ENCODE measurements around the gene APBB1IP.

Gene APBB1IP

GRCh38 chr10:26513101-26513500 is 75.0 kb downstream of the APBB1IP start:
- no peak for DNase-seq

- no peak for DNase-seq
Measured at GRCh38 chr10:26516540-26517101, 78.5 kb downstream of the APBB1IP start.

GRCh38 chr10:26517141-26517867 is 79.2 kb downstream of the APBB1IP start:
- no peak for DNase-seq

- no peak for DNase-seq
Measured at GRCh38 chr10:26519803-26520202, 81.7 kb downstream of the APBB1IP start.

- DNase-seq: no peak
Measured at GRCh38 chr10:26520575-26520974, 82.4 kb downstream of the APBB1IP start.

GRCh38 chr10:26524161-26524896 is 86.2 kb downstream of the APBB1IP start:
- no peak for DNase-seq

DNA sequence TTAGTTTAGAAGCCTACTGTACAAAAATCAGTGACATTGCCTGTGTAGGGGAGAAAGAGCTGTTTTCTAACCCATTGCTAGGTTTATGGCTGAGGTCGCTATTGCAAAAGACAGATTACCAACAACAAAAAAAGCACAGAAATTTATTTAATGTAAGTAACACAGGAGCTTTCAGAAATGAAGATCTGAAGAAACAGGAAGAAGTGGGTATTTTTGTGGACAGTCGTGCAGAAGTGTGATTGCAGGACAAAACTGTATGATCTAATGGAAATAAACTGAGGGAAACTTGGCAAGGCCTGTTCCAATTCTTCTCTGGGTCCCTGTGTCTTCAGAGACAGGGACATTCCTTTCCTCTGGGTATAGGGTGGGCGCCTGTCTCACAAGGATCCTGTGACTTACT is 87.4 kb downstream of the APBB1IP start:
- DNase-seq: no peak

DNA sequence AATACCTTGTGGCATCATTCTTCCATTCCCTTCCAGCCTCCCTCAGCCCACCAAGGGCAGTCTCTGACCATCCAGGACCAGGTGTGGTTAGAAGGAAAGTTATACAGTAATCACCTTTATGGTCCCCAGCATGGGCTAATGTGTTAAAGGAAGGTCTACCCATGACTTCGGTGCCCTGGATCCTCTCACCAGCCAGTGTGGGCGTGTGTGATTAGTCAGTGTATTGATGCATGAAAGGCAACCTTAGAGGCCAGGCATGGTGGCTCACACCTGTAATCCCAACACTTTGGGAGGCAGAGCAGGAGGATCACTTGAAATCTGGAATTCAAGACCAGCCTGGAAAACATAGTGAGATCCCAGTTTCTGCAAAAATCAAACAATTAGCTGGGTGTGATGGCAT is 88.9 kb downstream of the APBB1IP start:
- DNase-seq: no peak

DNA sequence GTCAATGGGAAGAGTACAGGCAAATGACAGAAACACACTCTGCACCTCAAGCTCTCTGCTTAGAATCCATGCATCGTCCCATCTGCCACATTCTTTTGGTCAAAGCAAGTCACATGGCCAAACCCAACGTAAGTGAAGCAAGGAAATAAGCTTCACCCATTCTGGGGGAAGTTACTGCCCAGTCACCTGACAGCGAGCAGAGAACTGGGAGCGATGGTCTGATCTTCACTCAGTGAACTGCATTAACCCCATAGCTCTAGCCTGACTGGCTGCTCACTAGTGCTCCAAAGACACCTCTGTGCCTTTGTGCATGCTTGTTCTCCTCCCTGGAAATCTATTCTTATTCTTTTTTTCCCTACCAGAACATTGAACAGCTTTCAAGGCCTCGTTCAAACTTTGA is 89.9 kb downstream of the APBB1IP start:
- DNase-seq: no peak

- DNase-seq: no peak
Measured at GRCh38 chr10:26528715-26529393, 90.7 kb downstream of the APBB1IP start.

DNA sequence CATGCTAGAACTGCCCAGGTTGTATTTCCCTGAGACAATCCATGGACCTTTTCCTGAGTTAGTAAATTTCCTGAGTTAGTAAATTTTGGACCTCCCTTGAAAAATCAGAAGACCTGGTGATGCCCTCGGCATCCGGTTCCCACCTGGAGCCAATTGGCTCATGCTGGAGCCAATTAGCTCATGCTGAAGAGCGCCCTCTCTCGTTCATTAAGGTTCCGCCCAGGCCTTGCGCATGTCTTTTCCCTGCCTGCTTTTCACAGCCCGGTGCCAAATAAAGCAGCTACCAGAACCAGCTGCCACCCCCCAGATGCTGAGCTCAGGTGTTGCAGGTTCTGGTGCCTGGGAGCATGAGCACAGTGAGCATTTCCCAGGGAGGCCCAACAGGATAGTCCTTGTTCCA is 96.2 kb downstream of the APBB1IP start:
- DNase-seq: no peak

DNA sequence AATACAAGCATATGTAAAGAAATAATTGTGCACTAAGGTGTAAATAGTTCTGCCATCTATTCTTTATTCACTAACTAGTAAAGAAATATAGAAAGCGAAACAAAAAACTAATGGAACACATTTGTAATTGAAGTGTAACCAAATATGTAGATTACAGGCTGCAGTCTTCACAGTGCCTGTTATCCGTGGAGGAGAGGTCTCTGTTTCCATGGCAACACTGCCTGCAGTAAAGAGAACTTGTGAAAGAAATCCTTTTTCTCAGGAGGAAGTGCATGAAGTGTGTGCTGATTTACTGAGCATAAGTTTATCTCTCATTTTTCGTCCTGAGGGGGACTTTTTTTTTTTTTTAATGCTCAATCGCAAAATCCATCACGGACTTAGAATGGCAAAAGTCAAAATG is 102.5 kb downstream of the APBB1IP start:
- DNase-seq: no peak

- DNase-seq: no peak
Measured at GRCh38 chr10:26543567-26544306, 105.6 kb downstream of the APBB1IP start.

GRCh38 chr10:26544932-26545331 is 106.8 kb downstream of the APBB1IP start:
- no peak for DNase-seq

GRCh38 chr10:26550774-26551526 is 112.8 kb downstream of the APBB1IP start:
- no peak for DNase-seq

DNA sequence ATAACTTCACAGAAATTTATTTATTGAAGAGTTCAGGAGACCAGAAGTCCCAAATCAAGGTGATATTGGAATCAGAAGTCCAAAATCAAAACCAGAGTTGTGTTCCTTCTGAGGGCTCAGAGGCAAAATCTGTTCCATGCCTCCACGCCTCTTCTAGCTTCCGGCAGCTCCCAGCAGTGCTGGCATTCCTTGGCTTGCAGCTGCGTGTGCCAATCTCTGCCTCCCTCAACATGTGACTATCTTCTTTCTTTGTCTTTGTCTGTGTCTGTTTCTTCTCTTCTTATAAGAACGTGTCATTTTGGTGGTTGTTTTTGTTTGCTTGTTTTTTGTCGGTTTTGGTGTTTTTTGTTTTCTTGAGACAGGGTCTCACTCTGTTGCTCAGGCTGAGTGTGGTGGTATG is 116.1 kb downstream of the APBB1IP start:
- no peak for DNase-seq

DNA sequence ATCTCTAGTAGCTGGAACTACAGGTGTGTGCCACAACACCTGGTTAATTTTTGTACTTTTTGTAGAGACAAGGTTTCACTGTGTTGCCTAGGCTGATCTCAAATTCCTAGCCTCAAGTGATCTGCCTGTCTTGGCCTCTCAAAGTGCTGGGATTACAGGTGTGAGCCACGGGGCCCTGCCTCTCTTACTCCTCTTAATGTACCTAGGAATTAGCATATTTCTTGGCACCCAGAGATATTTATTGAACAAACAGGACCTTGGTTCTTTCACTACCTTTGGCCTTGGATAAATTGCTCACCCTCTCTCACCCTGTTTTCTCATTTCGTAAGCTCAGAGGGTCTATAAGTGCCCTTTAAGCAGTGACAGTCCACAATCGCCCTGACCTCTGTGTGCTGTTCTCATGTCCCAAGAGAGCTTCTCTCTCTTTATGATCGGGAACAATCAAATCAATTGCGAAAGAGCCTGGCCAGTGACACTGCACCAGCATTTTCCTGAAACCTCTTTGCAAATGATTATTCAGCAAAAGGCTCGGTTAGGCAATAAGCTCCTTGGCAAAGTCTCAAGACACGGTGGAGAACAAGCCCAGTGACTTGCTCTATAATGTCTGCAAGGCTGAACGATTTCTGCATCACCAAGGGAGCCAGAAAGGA is 117.7 kb downstream of the APBB1IP start:
- DNase-seq: no peak

GRCh38 chr10:26556748-26557640 is 118.9 kb downstream of the APBB1IP start:
- DNase-seq: peak; percentile 3

DNA sequence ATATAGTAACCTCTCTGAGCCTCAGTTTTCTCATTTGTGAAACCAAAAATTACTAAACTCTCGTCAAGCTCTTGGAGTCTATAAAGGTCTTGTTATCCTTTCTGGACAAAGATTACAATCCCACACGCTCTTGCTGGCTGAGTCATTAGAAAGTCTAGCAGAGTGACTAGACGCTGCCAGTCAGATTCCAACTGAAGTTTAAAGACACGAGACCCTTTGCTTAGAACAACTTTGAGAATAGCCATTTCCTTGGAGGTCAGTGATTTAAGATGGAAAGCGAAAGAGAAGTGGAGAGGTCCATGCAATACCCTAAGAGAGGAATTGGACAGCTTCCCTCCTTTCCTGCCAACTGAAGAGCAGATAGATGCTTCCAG is 119.5 kb downstream of the APBB1IP start:
- DNase-seq: no peak

DNA sequence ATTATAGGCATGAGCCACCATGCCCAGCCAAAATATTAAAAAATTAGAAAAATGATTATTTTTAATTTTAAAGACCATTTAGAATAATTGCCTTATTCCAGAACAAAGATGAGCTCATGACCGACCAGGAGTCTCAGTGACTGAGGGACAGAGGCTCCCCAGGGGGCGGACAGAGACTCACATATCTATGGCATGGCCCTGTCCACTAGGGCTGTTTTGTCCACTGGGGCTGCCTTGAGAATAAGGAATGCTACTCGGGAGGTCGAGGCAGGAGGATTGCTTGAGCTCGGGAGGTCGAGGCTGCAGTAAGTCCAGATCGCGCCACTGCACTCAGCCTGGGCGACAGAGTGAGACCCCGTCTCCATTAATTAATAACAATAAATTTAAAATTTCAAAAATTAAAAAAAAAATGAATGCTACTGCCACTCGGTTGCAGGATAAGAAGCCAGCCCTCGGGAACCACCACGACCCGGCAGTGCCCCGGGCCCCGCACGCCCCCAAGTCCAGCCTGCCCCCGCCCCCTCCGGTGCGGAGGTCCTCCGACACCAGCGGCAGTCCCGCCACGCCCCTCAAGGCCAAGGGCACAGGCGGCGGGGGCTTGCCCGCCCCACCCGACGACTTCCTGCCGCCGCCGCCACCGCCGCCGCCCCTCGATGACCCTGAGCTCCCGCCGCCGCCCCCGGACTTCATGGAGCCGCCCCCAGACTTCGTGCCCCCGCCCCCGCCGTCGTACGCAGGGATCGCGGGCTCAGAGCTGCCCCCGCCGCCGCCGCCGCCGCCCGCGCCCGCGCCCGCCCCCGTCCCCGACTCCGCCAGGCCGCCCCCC is 128.6 kb downstream of the APBB1IP start:
- no peak for DNase-seq

Data from NCI-H2081 treated with DMSO at 0.1 percent for 48 hours (cell line).